B cell (primary cell): ENCODE results near the gene PNMA6A. TPM values are rescaled to one million over a fixed set of nuclear protein-coding genes. Genes with fewer than 3 reads are reported as not detected.

Experiments
- ATAC-seq: fragments of 200-7000 bp; cut with Tn5 transposase; one replicate; pipeline ENCODE4 v1.10.0; 2021; ENCODE audit warnings: low read depth, mild to moderate bottlenecking, moderate number of reproducible peaks, moderate library complexity
- CTCF ChIA-PET: fragments of 350-600 bp; sonication (Branson Sonifier 250); formaldehyde crosslinking; loops from one replicate; lab custom pipeline; 2021; ENCODE audit warnings: antibody characterized with exemption, inconsistent platforms; lab: Charles Lee
- POLR2A ChIA-PET: fragments of 350-600 bp; sonication (Branson Sonifier 250); formaldehyde crosslinking; loops from one replicate; lab custom pipeline; 2021; ENCODE audit warnings: antibody characterized with exemption; lab: Charles Lee
- DNase-seq: peaks from one replicate; pipeline ENCODE4 v3.0.0; 2013
- H2AFZ ChIP-seq: 2 replicates; pipeline ENCODE4 v1.6.1; 2012; ENCODE audit warnings: mild to moderate bottlenecking, low read depth, low read length; ENCODE audit not compliant: insufficient read depth, poor library complexity, severe bottlenecking
- H3K27ac ChIP-seq, 2 donors: 1 replicate in 1 of 2; 2 replicates in 1 of 2; pipeline ENCODE4 v1.5.1; 2012 to 2013; ENCODE audit warnings: low read length in 2 of 2, mild to moderate bottlenecking in 2 of 2, moderate library complexity in 1 of 2
- H3K27me3 ChIP-seq, 4 experiments: fragments of 200-600 bp in 1 of 4; sonication (generic) in 1 of 4; replicated peaks in 1 of 4; 1 replicate in 2 of 4; 2 replicates in 2 of 4; pipeline versions ENCODE4 v1.6.1 to v1.7.0; 2013 to 2016; ENCODE audit warnings: low read length in 3 of 4, mild to moderate bottlenecking in 2 of 4, mixed read lengths in 1 of 4, moderate library complexity in 1 of 4; ENCODE audit not compliant: insufficient read depth in 4 of 4, control insufficient read depth in 3 of 4; ENCODE audit errors: control extremely low read depth in 1 of 4
- H3K36me3 ChIP-seq, 2 experiments: replicated peaks in 1 of 2; 1 replicate in 1 of 2; 2 replicates in 1 of 2; pipeline versions ENCODE4 v1.6.1 to v1.7.1; 2013; ENCODE audit warnings: low read length in 1 of 2; ENCODE audit not compliant: insufficient read depth in 2 of 2, control insufficient read depth in 1 of 2; ENCODE audit errors: control extremely low read depth in 1 of 2, extremely low read depth in 1 of 2
- H3K4me1 ChIP-seq, 2 donors: fragments of 200-600 bp in 1 of 2; sonication (generic) in 1 of 2; 1 replicate in 1 of 2; 2 replicates in 1 of 2; pipeline versions ENCODE4 v1.5.1 to v1.6.1; 2013 to 2017; ENCODE audit warnings: low read length in 2 of 2; ENCODE audit not compliant: control insufficient read depth in 2 of 2, insufficient read depth in 2 of 2
- H3K4me2 ChIP-seq: replicated peaks from 2 replicates; pipeline ENCODE3; 2012; ENCODE audit warnings: mild to moderate bottlenecking, low read depth, low read length; ENCODE audit not compliant: poor library complexity, severe bottlenecking
- H3K4me3 ChIP-seq, 5 experiments: fragments of 200-600 bp in 1 of 5; sonication (generic) in 1 of 5; 1 replicate in 3 of 5; 2 replicates in 2 of 5; pipeline versions ENCODE4 v1.5.1 to v1.7.0; 2011 to 2016; ENCODE audit warnings: low read length in 4 of 5, mild to moderate bottlenecking in 4 of 5, low read depth in 2 of 5, control low read depth in 1 of 5, moderate library complexity in 1 of 5; ENCODE audit not compliant: insufficient read depth in 1 of 5; ENCODE audit errors: control extremely low read depth in 1 of 5, extremely low read depth in 1 of 5
- H3K79me2 ChIP-seq: fragments of 200-600 bp; sonication (generic); one replicate; pipeline ENCODE4 v1.6.0; 2016; ENCODE audit warnings: low read length; ENCODE audit not compliant: control insufficient read depth, insufficient read depth
- H3K9ac ChIP-seq: fragments of 200-600 bp; sonication (generic); 2 replicates; pipeline ENCODE4 v1.6.1; 2017; ENCODE audit warnings: mild to moderate bottlenecking, low read length, moderate library complexity
- H3K9me3 ChIP-seq, 3 donors: one replicate each; pipeline versions ENCODE4 v1.6.1 to v1.7.1; 2013; ENCODE audit warnings: low read length in 2 of 3; ENCODE audit not compliant: control insufficient read depth in 2 of 3, insufficient read depth in 1 of 3; ENCODE audit errors: control extremely low read depth in 1 of 3
- H4K20me1 ChIP-seq: 2 replicates; pipeline ENCODE4 v1.6.0; 2012; ENCODE audit warnings: mild to moderate bottlenecking, low read length; ENCODE audit not compliant: insufficient read depth, control insufficient read depth, poor library complexity, severe bottlenecking
- H3K27ac Mint-ChIP-seq: one replicate; pipeline ENCODE4 v1.8.0; 2021; ENCODE audit warnings: mixed read lengths
- H3K27me3 Mint-ChIP-seq: one replicate; pipeline ENCODE4 v1.8.0; 2021; ENCODE audit warnings: mixed read lengths
- H3K4me1 Mint-ChIP-seq: one replicate; pipeline ENCODE4 v1.8.0; 2021; ENCODE audit warnings: mixed read lengths
- H3K4me3 Mint-ChIP-seq: one replicate; pipeline ENCODE4 v1.8.0; 2021; ENCODE audit warnings: mixed read lengths
- H3K9me3 Mint-ChIP-seq: one replicate; pipeline ENCODE4 v1.8.0; 2022; ENCODE audit warnings: mixed read lengths; ENCODE audit not compliant: insufficient read depth
- EZH2 ChIP-seq: IDR thresholded peaks from 2 replicates; pipeline ENCODE4 v1.6.1; 2012; ENCODE audit warnings: borderline replicate concordance, low read depth, mild to moderate bottlenecking, moderate library complexity, low read length; ENCODE audit not compliant: insufficient read depth, poor library complexity, severe bottlenecking
- WGBS: methylation state at CpG from one replicate; pipeline ENCODE4 v1.1.5; 2013; ENCODE audit warnings: missing lambda C conversion rate; ENCODE audit not compliant: insufficient coverage; 5-methylcytosine and 5-hydroxymethylcytosine counted together
- intact Hi-C: fragments of 100-400 bp; cut with micrococcal nuclease; formaldehyde crosslinking; loops from one replicate; pipeline ENCODE4 v1.10.0; 2022
- polyA plus RNA-seq: library from polyadenylated mRNA; depleted of rRNA; stranded (reverse); fragments of >200 nt; gene quantifications from 2 replicates; pipeline ENCODE4 v1.2.3, GENCODE V29; 2012
- total RNA-seq, 2 donors: library from RNA; stranded (reverse); fragments of 120-200 nt in 1 of 2; gene quantifications; 1 replicate in 1 of 2; 2 replicates in 1 of 2; pipeline versions ENCODE4 v1.2.3 to v1.2.4, GENCODE V29; 2013 to 2022
- TF ChIP-seq, protein P1 (sequence below): fragments of 200-600 bp; IDR thresholded peaks from one replicate; pipeline ENCODE4 v1.8.0; 2022; ENCODE audit warnings: antibody characterized with exemption, mild to moderate bottlenecking

The PNMA6A gene
- total and polyA plus RNA-seq, 2 donors (not counting 1 experiment from before 2014, with no cell fraction given): 0.12 to 0.20 TPM

DNA sequence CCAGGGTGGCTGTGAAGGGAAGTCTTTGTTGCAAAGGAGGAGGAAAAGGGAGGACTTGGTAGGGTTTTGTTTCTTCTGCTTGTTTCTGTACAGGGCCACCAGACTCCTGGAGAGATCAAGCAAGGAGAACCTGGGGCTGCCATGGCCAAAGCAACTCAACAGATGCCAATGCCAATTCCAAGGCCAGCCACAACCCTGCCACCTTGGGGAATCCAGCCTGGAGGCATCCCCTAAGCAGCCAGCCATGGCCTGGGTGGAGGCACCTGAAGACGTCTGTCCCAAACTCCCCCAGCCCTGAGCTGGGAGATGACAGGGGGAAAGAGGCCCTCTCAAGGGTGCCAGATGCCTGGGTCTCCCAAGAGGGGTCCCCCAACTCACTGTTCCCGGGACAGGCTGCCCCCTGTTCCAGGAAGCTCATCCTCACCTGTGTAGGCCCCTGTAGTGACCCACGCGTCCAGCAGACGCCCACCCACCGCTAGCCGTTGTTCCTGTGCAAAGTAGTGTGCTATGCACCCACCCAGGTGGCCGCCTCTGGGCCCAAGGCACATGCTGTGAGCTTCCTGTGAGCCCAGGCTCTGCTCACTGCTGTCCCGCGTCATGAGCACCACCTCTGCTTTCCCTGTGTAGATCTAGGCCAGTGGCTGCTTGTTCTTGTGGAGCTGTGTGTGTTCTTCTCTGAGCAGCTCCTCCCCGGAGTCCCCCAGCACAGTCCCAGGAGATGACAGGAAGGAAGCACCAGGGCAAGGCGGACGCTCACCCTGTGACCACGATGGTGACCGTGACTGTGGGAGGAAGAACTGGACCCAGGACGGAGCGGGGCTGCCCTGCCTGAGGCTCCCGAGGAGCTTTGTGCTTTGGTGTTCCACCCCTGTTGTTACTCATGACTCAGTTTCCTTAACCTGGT is 12.8 kb upstream of the PNMA6A start:
- Histone ChIP-seq H3K27me3 (peaks cover 0 to 5% (median 0%) of the 10 kb centered on the region in 4 experiments), H3K36me3 (no peaks in the 10 kb centered on the region), H3K9me3 (no peaks in the 10 kb centered on the region), H3K4me3 (no peak overlapping the region), H3K79me2 (no peaks in the 10 kb centered on the region), H3K4me2 (no peak overlapping the region), H2AFZ (no peak overlapping the region), H3K4me1 (peaks cover 0 to 4% of the 10 kb centered on the region in 2 donors), H3K9ac (no peak overlapping the region), H4K20me1 (no peaks in the 10 kb centered on the region), H3K27ac (no peak overlapping the region)
- intact Hi-C loops: no loop called here
- Mint-ChIP-seq H3K27ac (no peak overlapping the region), H3K4me1 (no peaks in the 10 kb centered on the region), H3K27me3 (peaks cover 3% of the 10 kb centered on the region), H3K4me3 (no peak overlapping the region), H3K9me3 (no peaks in the 10 kb centered on the region)
- no peak for ATAC-seq
- DNase-seq: no peak
- CTCF ChIA-PET: no interaction called here
- POLR2A ChIA-PET: no interaction called here
- WGBS: 84% methylated on average over 16 of the region's 18 CpGs
- TF ChIP-seq EZH2: no peak
- TF ChIP-seq, protein P1, sequence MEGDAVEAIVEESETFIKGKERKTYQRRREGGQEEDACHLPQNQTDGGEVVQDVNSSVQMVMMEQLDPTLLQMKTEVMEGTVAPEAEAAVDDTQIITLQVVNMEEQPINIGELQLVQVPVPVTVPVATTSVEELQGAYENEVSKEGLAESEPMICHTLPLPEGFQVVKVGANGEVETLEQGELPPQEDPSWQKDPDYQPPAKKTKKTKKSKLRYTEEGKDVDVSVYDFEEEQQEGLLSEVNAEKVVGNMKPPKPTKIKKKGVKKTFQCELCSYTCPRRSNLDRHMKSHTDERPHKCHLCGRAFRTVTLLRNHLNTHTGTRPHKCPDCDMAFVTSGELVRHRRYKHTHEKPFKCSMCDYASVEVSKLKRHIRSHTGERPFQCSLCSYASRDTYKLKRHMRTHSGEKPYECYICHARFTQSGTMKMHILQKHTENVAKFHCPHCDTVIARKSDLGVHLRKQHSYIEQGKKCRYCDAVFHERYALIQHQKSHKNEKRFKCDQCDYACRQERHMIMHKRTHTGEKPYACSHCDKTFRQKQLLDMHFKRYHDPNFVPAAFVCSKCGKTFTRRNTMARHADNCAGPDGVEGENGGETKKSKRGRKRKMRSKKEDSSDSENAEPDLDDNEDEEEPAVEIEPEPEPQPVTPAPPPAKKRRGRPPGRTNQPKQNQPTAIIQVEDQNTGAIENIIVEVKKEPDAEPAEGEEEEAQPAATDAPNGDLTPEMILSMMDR: no peak

DNA sequence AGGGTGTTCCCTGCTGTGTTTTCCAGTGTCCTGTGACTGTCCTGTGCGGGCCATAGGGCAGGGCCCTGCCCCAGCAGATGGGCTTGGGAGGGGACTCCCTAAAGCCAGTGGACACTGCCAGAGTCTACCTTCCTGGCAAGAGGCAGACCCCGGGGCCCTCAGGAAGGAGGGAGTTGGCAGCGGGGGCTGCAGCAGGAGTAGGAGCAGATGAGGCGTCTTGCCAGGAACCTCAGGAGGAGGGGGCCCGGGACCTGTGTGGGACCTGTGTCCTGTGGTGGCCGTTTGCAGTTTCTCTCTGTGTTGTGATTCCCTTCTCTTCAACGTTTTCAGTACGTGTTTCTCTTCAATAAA is 12.2 kb upstream of the PNMA6A start:
- POLR2A ChIA-PET: no interaction called here
- no peak for TF ChIP-seq EZH2
- TF ChIP-seq, protein P1: no peak
- intact Hi-C loops: no loop called here

More for the DNA sequence above, 12.2 kb upstream of the PNMA6A start:
- 92% methylated on average over 2 of the region's 8 CpGs for WGBS
- Histone ChIP-seq H3K9me3 (no peaks in the 10 kb centered on the region), H3K36me3 (no peaks in the 10 kb centered on the region), H3K27ac (no peak overlapping the region), H3K27me3 (peaks cover 0 to 5% (median 0%) of the 10 kb centered on the region in 4 experiments), H3K4me1 (peaks cover 0 to 4% of the 10 kb centered on the region in 2 donors), H4K20me1 (no peaks in the 10 kb centered on the region), H3K79me2 (no peaks in the 10 kb centered on the region), H3K4me3 (no peak overlapping the region), H3K9ac (no peak overlapping the region), H3K4me2 (no peak overlapping the region), H2AFZ (no peak overlapping the region)
- DNase-seq: no peak
- CTCF ChIA-PET: no interaction called here
- ATAC-seq: no peak
- Mint-ChIP-seq H3K4me3 (no peak overlapping the region), H3K27me3 (peaks cover 3% of the 10 kb centered on the region), H3K27ac (no peak overlapping the region), H3K4me1 (no peaks in the 10 kb centered on the region), H3K9me3 (no peaks in the 10 kb centered on the region)
